ENCODE data around the gene STX11.

STX11 gene

DNA sequence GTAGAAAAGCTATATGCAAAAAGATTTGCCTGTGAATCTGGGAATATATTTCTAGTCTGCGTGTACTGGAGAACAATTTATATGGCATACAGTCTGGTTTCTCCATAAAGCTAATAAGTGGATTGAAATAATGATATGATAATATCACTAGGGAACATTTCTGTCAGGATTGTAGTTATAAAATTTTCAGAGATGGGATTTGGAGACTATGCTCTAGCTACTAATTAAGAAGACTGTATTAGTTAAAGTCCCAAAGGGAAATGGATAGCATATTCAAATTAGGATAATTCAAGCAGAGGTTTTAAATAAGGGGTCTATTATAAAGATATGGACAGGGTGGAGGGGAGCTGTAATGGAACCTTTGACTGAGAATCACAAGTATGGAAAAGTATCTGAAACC, 7.2 kb upstream of the STX11 start:
- DNase-seq, result no peak

DNA sequence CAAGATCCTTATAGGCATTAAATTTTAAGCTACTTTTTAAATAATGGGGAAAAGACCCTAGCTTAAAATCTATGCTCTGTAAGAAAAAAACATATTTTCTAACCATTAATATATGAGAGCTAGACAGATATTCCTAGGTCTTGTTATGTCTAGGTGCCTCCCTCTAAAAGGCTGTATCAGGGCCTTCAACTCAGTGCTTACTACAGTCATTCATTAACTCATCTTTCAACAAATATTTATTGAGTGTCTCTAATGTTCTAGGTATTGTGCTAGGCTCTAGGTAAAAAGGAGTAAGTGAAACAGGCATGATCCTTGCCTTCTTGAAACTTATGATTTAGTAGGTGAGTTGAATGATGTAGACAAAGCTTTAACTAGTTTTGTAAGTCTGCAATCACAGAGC, 6.4 kb upstream of the STX11 start:
- DNase-seq, result no peak

DNA sequence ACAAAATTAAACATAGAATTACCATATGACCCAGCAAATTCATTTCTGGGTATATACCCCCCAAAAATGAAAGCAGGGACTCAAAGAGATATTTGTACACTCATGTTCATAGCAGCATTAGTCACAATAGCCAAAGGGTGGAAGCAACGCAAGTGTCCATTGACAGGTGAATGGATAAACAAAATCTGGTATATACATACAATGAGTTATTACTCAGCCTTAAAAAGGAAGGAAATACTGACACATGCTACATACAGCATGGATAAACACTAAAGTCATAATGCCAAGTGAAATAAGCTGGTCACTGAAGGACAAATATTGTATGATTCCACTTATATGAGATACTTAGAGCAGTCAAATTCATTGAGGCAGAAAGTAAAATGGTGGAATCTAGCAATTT, 5.3 kb upstream of the STX11 start:
- DNase-seq, result no peak

DNA sequence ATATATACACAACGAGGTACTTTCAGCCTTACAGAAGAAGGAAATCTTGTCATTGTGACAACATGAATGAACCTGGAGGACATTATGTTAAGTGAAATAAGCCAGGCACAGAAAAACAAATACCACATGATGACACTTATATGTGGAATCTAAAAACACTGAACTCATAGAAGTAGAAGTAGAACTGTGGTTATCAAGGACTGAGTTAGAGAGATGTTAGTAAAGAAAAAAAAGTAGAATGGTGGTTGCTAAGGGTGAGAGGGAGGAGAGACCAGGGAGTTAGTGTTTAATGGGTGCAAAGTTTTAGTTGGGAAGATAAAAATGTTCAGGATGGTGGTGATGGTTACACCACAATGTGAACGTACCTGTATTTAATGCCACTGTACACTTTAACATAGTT, 4.8 kb upstream of the STX11 start:
- no peak for DNase-seq

DNA sequence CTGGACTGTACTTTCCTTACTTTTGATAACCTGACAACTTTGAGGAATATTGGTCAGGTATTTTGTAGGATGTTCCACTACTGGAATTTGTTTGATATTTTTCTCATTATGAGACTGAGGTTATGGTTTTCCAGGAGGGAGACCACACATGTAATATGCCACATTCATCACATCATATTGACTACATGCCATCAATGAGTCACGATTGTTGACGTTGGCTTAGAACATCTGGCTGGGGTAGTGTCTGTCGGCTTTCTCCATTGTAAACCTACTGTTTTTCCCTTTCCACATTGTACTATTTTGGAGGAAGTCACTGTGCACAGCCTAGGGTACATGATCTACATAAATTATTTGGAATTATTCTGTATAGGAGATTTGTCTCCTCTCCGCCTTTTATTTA, 1.4 kb upstream of the STX11 start:
- DNase-seq, result no peak

DNA sequence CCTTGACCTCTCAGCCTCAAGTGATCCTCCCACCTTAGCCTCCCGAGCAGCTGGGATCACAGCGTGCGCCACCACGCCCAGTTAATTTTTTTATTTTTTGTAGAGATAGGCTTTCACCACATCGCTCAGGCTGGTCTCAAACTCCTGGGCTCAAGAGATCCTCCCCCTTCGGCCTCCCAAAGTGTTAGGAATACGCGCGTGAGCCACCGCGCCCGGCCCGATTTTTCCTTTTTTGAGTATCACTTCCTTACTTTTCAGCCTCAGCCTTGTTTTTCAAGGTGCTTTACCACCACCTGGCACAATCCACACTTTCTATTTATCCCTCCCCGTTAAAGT, 791 bp upstream of the STX11 start:
- no peak for DNase-seq

DNA sequence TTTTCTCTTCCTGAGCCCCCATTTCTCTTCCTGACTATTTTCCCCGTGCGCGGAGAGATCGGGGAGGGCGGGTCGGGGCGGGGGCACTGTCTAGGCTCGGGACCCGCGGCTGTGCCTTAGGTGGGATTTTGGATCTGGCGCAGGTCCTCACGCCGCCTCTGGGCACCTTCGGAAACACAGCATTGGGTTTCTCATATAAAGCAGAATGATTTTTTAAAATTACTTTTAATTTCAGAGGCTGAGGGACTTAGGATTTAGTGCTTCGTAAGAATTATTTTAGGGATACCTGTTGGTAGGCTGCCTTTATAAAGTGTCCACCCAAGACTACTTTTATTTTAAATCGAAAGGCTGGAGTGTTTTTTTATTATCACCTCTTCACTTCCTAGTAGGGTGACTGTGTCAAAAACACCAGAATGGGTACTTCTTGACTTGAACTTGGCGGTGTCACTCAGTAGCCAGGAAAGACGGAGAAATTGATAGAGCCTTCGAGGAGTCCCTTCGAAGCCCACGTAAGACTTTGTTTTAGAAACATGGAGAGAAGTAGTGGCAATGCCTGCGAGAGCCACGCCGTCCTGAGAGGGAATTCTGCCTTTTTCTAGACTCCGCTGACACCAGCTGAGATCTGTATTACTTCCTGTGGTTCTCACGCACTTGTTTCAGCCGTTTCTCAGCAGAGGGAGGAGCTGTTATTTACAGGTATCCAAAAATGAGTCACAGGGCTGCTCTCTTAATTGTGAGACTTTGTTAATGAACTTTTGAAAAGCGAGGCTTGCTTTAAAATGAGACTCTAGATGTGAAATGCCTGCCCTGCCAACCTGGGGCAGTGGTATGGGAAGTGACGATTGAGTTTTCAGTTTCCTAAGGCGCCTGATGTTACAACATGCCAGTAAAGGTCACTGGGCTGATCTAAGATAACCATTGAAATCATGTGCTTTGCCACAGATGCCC, 667 bp downstream of the STX11 start:
- DNase-seq, result peak; percentile 37

GRCh38 chr6:144152334-144152900, 2.1 kb downstream of the STX11 start:
- DNase-seq, result no peak

- no peak for DNase-seq
Observed at GRCh38 chr6:144153260-144153659, 2.9 kb downstream of the STX11 start.

DNA sequence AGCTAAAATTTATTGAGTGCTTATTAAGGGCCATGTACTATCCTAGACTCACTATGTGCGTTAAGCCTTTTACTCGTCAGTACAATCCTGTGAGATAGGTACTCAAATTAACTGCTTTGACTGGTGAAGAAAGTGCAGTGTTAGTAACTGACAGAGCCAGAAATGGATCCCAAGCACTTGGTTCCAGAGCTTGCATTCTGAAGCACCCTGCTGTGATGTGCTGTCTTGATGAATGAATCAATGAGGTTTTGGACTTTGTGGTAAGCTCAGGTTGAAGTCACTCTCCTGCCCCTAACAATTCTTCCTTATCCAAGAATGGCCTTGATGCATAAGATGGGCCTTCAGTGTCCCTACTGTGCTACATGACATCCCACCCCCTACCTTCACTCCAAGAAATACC, 3.7 kb downstream of the STX11 start:
- DNase-seq, result no peak

GRCh38 chr6:144155529-144155928, 5.2 kb downstream of the STX11 start:
- no peak for DNase-seq

DNA sequence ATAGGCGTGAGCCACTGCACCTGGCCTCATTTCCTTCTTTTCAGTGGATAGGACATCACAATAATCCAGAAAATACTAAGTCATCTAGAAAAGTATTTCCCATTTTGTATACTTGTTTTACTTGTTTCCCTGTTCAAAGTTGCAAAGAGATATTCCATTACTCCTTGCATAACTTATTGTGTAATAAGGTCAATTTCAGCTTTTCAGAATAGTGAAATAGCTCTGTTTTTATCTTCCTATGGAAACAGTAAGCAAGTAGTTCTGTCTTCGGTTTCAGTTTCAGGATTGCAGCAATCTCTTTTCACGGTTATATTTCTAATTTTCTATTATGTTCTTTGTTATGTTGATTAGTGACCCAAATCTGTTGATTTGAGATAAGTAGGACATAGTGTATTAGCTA, 6.0 kb downstream of the STX11 start:
- no peak for DNase-seq

DNA sequence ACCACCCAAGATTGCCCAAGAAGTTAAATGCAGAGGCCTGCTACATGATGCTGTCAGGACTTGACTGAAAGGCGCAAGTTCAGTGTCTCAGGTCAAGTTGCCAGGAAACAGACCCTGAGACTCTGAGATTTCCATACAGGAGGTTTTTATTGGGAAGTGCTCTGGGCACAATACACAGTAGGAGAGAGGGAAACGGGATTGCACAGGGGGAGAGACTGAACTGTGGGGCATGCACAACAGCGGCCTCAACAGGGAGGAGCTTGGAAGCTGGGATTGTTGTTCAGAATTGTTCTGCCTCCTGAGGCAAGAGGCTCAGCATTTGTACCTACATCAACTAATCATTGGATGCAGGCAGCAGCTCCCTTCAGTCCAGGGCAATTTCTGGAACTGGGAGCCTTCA, 6.7 kb downstream of the STX11 start:
- no peak for DNase-seq

- DNase-seq, result no peak
Observed at GRCh38 chr6:144158133-144158532, 7.8 kb downstream of the STX11 start.

DNA sequence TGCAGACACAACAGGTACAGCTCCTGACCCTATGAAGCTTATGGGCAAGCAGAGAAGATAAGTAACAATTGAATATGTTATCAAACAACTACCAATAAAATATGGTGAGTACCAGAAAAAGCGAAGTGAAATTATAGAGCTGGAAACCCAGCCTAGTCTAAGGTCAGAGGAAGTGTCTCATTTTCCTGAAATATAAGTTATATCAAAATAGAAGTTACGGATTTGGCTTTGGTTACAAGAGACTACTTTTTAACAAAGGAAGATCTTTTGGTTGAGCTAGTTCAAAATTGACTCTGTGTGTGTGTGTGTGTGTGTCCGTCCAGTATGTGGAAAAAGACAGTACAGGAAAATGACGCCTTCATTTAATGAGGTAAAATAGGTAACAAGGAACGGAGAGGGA, 8.9 kb downstream of the STX11 start:
- no peak for DNase-seq

DNA sequence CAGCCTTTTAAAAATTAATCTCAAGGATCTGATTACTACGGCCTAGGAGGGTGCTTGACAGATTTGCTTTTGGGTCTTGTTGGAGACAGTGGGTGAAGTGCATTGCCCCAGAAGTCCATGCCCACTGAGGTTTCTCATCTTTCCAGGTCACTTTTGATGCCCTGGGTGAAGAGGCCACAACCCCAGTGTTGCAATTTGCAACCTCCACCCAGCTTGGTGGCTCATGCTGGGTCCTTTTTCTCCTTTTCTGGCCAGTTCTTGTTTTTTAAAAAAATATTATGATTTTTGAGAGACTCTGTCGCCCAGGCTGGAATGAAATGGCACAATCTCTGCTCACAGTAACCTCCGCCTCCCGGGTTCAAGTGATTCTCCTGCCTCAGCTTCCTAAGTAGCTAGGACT, 9.4 kb downstream of the STX11 start:
- DNase-seq, result no peak

DNA sequence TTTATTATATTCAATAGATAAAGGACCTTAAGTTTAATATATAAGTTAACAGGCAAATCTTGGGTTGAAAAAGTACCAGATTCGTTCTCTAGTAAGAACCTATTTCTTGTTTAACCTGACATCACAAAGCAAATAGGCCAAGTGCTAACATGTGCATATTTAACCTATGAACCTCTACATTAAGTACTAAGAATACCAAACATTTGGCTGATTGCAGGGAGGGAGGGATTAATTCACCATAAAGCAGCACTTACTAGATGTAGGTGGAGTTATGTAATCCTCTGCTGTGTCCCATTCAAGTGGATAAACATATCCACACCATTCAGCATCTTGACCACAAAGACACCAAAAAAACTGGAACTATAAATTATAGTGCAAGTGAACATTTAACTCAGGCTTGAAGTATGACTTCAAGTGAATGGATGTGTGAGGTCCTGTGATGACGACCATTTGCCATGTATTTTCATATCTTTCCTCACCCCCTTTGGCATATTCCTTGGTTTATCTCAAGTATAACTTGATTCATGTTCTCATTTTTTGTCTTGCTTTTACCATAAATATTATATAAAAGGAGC, 10.2 kb downstream of the STX11 start:
- DNase-seq, result no peak

DNA sequence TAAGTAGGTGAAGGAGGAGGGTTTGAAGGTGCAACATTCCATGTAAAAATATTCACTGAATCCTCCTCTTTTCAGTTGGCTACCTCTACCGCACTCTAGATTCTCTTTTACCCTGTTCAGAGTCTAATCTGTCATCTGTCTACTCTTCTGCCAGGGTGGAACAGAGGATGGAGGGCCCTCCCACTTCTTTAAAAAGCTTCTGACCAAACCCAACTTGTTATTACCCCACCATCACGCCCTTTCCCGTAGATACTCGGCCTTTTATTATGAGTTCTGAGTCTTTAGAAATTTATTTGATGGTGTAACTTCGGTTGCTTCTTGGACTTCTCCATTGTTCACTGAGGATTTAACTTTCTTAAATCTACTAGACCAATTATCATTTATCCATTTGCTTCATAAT, 11.7 kb downstream of the STX11 start:
- no peak for DNase-seq

GRCh38 chr6:144162977-144163376, 12.7 kb downstream of the STX11 start:
- DNase-seq, result no peak

- no peak for DNase-seq
Observed at GRCh38 chr6:144165784-144166183, 15.5 kb downstream of the STX11 start.

DNA sequence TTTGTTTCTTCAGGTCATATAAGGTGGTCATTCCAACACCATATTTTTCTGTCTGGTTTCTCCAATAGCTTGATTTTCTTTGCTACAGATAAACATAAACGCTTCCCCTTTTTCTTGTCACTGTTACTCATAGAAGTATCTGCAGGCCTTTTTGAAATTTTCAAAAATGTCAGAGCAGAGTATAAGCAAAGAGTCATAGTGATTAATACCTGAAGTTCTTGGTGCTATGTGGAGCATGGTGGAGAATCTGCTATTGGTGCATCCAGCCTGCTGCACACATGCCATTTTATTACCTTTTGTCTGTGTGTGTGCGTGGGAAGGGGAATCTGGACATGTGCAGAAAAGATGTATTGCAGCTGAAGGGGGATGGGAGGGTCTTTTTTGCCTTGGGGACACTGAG, 19.7 kb downstream of the STX11 start:
- no peak for DNase-seq

GRCh38 chr6:144171406-144171805, 21.1 kb downstream of the STX11 start:
- DNase-seq, result no peak

- DNase-seq, result no peak
Observed at GRCh38 chr6:144174006-144174405, 23.7 kb downstream of the STX11 start.

DNA sequence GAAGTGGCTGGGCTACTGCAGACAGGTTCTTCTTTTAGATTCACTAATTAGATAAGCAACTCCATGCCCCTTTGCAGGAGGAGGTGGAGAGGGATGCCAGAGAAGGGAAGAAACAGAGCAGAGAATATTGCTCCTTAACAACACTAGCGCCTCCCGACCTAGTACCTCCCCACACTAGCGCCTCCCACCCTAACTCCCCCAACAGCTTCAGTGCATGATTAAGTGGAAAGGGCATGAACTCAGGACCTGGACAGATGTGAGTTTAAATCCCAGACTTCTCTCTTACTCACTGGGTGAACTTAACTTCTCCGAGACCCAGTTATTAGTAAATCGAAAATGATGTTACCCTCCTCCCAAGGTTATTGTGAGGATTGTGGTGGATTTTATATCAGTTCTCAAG, 25.7 kb downstream of the STX11 start:
- DNase-seq, result no peak

DNA sequence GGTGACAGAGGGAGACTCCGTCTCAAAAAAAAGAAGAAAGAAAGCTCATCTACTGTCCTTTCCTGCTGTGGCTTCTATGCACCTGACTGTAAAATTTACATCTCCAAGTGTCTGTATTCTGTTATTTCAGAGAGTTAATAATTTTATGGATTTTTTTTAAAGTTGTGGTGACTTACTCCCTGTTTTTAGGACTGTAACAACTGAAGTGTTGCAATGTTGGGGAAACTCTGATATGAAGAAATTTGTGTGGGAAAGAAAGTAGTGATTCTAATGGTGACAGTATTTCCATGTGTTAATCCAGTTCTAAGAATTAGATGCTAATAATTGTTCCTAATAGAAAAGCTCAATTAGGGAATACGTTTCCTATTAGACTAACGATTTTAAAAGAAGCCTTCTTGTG, 27.4 kb downstream of the STX11 start:
- DNase-seq, result no peak

Measured in activated CD4-positive, alpha-beta T cell treated with anti-CD3 and anti-CD28 coated beads for 1 hour (primary cell).